ENCODE measurements around the gene POLK. TPM values are rescaled to one million over a fixed set of nuclear protein-coding genes. Genes with fewer than 3 reads are reported as not detected.
A peak's percentile ranks its signal among the peaks of the same experiment; 100 is the strongest.

Gene POLK
- total and polyA plus RNA-seq, 2 of the 13 experiments (the other 11 are each of a cell fraction or from before 2014, with no cell fraction given): 8.6 to 11.7 TPM

DNA sequence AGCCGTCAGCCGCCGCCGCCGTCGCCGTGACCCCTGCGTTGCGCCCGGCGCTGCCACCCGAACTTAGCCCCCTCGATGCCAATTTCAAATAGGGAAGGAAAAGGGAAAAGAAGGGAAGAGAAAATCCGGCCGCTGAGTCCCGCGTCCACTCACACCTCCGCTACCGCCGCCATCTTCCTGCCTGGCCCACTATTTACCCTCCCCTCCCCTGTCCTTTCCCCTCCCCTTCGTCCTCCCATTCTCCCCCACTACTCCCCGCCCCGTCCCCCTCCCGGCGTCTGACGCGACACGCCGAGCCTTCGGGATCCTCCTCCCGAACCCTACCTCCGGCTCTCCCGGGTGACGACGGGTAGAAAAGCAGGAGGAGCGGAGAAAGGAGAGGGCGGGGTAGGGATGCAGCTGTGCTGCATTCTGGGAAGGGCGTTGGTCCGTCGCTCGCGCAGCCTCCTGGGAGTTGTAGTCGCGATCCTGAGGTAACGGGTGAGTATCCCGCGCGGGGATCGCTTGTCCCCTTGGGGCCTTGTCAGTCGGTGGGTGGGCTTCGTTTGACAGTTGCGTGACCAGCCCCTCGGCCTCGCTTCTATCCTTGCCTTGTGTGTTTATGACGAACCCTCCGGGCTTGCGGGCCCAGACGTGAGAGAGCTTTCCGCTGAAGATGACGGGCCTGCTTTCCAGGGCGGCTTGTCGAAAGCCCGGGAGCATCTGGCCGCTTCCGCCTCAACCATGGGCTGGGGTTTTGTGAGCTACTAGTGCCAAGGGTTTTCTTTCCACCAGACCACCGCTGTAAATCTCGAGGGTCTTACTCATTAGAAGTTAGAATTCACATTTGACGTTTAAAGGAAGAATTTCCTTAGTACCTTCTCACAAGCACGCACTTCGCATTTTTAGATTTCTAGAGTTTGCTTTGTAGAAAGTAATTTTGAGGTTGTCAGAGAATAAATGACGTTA is at the start of gene POLK, which contains the start of gene CERT1 (continued):
- TF ChIP-seq, protein P1, sequence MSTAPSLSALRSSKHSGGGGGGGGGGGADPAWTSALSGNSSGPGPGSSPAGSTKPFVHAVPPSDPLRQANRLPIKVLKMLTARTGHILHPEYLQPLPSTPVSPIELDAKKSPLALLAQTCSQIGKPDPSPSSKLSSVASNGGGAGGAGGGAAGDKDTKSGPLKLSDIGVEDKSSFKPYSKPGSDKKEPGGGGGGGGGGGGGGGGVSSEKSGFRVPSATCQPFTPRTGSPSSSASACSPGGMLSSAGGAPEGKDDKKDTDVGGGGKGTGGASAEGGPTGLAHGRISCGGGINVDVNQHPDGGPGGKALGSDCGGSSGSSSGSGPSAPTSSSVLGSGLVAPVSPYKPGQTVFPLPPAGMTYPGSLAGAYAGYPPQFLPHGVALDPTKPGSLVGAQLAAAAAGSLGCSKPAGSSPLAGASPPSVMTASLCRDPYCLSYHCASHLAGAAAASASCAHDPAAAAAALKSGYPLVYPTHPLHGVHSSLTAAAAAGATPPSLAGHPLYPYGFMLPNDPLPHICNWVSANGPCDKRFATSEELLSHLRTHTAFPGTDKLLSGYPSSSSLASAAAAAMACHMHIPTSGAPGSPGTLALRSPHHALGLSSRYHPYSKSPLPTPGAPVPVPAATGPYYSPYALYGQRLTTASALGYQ (CRISPR knock-in tag; IDR thresholded peaks at IDR 0.05): no peak
- TF ChIP-seq HHEX (CRISPR knock-in tag; IDR thresholded peaks at IDR 0.05) (no peak), HNF4A (CRISPR knock-in tag; IDR thresholded peaks at IDR 0.05) (no peak), ZNF20 (CRISPR knock-in tag; IDR thresholded peaks at IDR 0.05) (no peak), FOXA3 (CRISPR knock-in tag; IDR thresholded peaks at IDR 0.05) (peak; percentile 39; the same call in 1 of the 2 replicates), ZNF891 (CRISPR knock-in tag; IDR thresholded peaks at IDR 0.05) (peak; percentile 32; the same call in 1 of the 2 replicates), ZNF839 (CRISPR knock-in tag; IDR thresholded peaks at IDR 0.05; ENCODE audit: borderline replicate concordance) (no peak), ZNF747 (CRISPR knock-in tag; IDR thresholded peaks at IDR 0.05; ENCODE audit: borderline replicate concordance) (no peak), HOXA9 (CRISPR knock-in tag; IDR thresholded peaks at IDR 0.05; ENCODE audit: borderline replicate concordance) (no peak), IKZF4 (CRISPR knock-in tag; IDR thresholded peaks at IDR 0.05; ENCODE audit: borderline replicate concordance, low read depth, not compliant biosample characterization) (peak; percentile 4), PHB2 (IDR thresholded peaks at IDR 0.05; ENCODE audit: partially characterized antibody) (no peak), KDM5A (IDR thresholded peaks at IDR 0.05; ENCODE audit: borderline replicate concordance, low read length) (peak; percentile 43), ZMYM4 (CRISPR knock-in tag; IDR thresholded peaks at IDR 0.05) (peak; percentile 73; the same call in 1 of the 2 replicates)
- TF ChIP-seq, protein P2, sequence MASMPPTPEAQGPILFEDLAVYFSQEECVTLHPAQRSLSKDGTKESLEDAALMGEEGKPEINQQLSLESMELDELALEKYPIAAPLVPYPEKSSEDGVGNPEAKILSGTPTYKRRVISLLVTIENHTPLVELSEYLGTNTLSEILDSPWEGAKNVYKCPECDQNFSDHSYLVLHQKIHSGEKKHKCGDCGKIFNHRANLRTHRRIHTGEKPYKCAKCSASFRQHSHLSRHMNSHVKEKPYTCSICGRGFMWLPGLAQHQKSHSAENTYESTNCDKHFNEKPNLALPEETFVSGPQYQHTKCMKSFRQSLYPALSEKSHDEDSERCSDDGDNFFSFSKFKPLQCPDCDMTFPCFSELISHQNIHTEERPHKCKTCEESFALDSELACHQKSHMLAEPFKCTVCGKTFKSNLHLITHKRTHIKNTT (CRISPR knock-in tag; IDR thresholded peaks at IDR 0.05): no peak
- TF ChIP-seq, protein P3, sequence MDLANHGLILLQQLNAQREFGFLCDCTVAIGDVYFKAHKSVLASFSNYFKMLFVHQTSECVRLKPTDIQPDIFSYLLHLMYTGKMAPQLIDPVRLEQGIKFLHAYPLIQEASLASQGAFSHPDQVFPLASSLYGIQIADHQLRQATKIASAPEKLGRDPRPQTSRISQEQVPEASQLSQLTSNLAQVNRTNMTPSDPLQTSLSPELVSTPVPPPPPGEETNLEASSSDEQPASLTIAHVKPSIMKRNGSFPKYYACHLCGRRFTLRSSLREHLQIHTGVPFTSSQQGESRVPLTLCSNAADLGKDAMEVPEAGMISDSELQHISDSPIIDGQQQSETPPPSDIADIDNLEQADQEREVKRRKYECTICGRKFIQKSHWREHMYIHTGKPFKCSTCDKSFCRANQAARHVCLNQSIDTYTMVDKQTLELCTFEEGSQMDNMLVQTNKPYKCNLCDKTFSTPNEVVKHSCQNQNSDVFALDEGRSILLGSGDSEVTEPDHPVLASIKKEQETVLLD (CRISPR knock-in tag; IDR thresholded peaks at IDR 0.05; ENCODE audit: low read depth): 0 out of 2 replicates have a peak, but pooled peaks have one; percentile 50
- TF ChIP-seq, protein P4, sequence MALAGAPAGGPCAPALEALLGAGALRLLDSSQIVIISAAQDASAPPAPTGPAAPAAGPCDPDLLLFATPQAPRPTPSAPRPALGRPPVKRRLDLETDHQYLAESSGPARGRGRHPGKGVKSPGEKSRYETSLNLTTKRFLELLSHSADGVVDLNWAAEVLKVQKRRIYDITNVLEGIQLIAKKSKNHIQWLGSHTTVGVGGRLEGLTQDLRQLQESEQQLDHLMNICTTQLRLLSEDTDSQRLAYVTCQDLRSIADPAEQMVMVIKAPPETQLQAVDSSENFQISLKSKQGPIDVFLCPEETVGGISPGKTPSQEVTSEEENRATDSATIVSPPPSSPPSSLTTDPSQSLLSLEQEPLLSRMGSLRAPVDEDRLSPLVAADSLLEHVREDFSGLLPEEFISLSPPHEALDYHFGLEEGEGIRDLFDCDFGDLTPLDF (CRISPR knock-in tag; IDR thresholded peaks at IDR 0.05): peak; percentile 46
- TF ChIP-seq, protein P5, sequence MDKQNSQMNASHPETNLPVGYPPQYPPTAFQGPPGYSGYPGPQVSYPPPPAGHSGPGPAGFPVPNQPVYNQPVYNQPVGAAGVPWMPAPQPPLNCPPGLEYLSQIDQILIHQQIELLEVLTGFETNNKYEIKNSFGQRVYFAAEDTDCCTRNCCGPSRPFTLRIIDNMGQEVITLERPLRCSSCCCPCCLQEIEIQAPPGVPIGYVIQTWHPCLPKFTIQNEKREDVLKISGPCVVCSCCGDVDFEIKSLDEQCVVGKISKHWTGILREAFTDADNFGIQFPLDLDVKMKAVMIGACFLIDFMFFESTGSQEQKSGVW (CRISPR knock-in tag; IDR thresholded peaks at IDR 0.05; ENCODE audit: borderline replicate concordance): no peak
- TF ChIP-seq, protein P6, sequence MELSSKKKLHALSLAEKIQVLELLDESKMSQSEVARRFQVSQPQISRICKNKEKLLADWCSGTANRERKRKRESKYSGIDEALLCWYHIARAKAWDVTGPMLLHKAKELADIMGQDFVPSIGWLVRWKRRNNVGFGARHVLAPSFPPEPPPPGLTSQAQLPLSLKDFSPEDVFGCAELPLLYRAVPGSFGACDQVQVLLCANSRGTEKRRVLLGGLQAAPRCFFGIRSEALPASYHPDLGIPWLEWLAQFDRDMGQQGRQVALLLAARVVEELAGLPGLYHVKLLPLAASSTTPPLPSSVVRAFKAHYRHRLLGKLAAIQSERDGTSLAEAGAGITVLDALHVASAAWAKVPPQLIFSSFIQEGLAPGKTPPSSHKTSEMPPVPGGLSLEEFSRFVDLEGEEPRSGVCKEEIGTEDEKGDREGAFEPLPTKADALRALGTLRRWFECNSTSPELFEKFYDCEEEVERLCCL (CRISPR knock-in tag; IDR thresholded peaks at IDR 0.05; ENCODE audit: borderline replicate concordance): no peak
